HG03432 (cell line): ENCODE data around the gene MYPOP.

Source experiments
- ATAC-seq: cut with Tn5 transposase; IDR thresholded peaks from one replicate; pipeline ENCODE4 v1.9.1; 2021; ENCODE audit warnings: mild to moderate bottlenecking, moderate library complexity; ENCODE audit not compliant: unreplicated experiment

MYPOP gene

GRCh38 chr19:45865269-45865948 lies 37.0 kb downstream of the MYPOP start:
- ATAC-seq: no peak

DNA sequence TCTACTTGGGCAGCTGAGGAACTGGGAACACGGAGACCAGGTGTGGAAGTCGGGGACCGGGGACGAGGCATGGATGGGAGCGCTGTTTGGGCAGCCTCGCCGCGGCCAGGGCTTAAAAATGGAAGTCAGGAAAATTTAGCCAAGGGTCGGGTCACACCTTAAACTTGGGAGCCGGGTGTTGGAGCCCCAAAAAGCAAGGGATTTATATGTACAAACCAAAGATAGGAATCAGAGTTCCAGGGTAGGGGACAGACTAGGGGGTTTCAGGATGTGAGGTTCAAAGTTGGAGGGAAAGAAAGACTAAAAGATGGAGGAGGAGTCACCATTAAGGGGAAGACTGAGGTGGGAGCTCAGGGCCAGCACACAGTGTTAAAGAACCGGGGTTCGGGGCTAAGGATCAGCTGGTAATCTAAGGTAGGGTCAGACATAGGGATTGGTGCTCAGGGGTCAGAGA lies 37.8 kb downstream of the MYPOP start:
- ATAC-seq: no peak

DNA sequence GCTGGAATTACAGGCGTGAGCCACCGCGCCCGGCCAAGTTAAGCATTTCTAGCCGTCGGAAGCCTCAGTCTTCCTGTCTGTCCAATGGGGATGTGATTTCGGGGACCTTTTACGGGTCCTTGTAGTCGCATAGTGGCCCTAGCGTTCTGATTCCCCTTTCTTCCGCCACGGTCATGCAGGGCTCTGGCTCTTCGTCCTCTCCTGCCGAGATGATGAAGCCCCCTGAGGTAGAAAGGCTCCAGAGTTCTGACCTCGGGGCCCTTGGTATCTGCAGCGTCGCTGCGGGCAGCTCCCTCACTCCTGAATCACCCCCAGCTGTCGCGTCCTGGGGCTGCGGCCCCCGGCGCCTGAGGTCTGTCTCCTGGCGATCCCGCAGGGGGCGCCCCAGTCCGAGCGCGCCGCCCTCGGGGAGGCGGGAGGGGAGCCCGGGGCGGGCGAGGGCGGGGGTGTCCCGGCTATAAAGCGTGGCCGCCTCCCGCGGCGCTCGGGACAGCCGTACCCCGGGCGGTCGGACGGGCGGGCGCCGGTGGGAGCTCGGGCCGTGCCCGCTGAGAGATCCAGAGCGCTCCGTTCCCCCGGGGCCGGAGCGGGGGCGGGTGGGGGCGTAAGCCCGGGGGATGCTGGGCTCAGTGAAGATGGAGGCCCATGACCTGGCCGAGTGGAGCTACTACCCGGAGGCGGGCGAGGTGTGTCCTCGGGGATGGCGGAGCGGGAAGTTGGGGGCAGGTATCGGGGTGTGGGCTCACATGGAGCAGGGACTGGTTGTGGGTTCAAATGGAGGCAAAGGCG lies 38.4 kb downstream of the MYPOP start, which contains the start of gene FOXA3:
FOXA3 (plus strand) TSS at position 487 of the 789 bp plus-strand sequence; CDS start at position 618, 131 bp downstream.
- peak; percentile 45 for ATAC-seq

GRCh38 chr19:45863335-45863839 lies 39.0 kb downstream of the MYPOP start:
- ATAC-seq: no peak

GRCh38 chr19:45862564-45863334 lies 39.7 kb downstream of the MYPOP start, which contains the start of gene SYMPK:
Gene SYMPK, minus strand, starts transcription at chr19:45863147. Its CDS starts 8,652 bp downstream, at chr19:45854495.
- ATAC-seq: peak; percentile 83

- ATAC-seq: no peak
Measured at GRCh38 chr19:45862271-45862563, 40.2 kb downstream of the MYPOP start.

DNA sequence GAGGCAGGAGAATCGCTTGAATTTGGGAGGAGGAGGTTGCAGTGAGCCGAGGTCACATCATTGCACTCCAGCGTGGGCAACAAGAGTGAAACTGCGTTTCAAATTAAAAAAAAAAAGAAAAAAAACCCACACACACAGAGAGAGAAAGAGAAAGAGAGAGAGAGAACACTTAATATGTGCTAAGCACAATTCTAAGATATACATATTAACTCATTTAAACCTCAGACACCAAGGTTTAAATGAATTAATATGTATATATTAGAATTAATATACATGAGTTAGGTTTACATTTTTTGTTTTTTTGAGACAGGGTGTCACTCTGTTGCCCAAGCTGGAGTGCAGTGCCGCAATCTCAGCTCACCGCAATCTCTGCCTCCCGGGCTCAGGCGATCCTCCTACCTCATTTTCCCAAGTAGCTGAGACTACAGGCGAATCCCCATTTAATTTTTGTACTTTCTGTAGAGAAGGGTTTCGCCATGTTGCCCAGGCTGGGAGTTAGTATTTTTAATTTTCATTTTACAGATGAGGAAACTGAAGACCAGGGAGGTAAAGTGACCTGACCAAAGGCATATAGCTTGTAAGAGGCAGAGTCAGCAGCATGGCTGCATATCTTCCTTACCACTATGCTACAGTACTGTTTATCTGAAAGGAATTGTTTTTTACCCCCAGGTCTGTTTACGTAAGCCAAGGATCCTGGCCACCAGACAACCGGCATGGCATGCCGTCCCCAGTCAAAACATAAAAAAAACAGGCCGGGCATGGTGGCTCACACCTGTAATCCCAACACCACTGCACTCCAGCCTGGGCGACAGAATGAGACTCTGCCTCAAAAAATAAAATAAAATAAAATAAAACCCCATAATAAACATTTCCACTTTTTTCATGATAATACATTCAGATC lies 41.8 kb downstream of the MYPOP start:
- ATAC-seq: no peak

- ATAC-seq: no peak
Measured at GRCh38 chr19:45854167-45854778, 48.1 kb downstream of the MYPOP start.

DNA sequence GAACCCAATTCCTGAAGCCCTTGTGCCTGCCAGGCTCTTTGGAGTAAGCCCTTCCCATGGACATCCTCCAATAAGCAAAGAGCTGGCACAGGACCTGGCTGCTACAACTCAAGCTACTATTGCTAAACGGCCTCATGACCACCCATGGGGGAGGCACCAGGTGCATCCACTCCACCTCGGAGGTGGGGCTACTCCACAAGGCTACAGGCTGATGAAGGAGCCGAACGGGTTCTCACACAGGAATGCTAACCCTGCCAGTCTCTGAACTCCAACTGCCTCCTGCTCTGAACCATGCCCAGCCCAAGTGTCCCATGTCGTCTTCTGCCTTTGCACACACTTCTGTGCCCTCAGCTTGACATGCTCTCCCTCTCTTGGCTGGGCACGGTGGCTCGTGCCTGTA lies 49.4 kb downstream of the MYPOP start:
- no peak for ATAC-seq

DNA sequence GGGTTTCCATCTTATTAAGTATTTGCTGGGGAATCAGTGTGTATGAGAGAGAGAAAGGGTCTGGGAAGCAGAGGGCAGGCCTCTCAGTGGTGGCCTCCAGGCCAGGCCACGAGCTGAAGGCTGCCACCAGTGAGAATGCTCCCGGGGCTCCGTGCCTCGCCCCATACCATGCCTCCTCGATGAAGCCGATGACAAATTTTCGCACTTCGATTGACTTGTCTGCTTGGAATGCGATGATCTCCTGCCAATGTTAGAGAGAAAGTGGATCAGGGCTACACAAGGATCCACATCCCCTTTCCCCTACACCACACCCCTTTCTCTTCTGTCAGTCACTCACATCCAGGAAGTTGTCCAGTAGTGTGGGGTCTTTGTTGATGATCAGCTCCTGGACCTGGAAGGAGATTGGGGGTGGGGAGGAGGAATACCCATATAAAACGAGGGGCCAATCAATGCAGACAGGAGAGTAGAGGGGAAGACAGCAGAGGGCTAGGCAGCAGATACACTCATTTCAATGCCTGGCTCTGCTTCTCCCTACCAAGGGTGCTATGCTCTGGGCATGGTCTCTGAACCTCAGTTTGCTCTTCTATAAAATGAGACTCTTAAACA lies 50.2 kb downstream of the MYPOP start:
- no peak for ATAC-seq

- ATAC-seq: no peak
Measured at GRCh38 chr19:45848922-45849321, 53.5 kb downstream of the MYPOP start.

- no peak for ATAC-seq
Measured at GRCh38 chr19:45847663-45848062, 54.8 kb downstream of the MYPOP start.

DNA sequence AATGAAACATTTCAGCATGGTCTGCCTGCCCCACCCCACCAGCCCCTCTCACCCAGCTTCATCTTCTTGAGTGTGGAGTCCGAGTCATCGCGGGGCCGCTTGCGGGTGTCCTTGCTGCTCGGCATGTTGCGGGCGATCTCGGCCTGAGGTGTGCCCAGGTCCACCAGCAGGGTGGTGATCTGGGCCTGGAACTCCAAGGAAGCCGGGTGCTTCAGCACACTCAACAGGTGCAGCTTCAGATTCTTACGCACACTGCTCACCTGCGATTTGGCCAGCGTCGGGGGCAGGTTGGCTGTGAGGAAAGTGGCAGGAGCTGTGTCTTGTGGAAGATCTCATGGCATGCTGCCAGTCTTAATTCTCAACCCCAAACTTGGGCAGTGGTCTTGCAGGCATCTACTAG lies 60.2 kb downstream of the MYPOP start:
- no peak for ATAC-seq
